Right lobe of liver (tissue), 6 donors: Measurements from ENCODE around the gene PDCD1. TPM values are rescaled to one million over a fixed set of nuclear protein-coding genes. Genes with fewer than 3 reads are reported as not detected.

Experiments
- ATAC-seq, 4 donors: fragments of 200-7000 bp; cut with Tn5 transposase; one replicate each; pipeline ENCODE4 v1.9.1; 2020; ENCODE audit warnings: mild to moderate bottlenecking in 4 of 4, moderate library complexity in 4 of 4
- DNase-seq, 3 donors: peaks; one replicate each; pipeline ENCODE4 v3.0.0-alpha.2; 2020
- H3K27ac ChIP-seq, 3 donors: fragments of 200-600 bp; one replicate each; pipeline ENCODE4 v1.8.0; 2022
- H3K27me3 ChIP-seq, 2 donors: fragments of 200-600 bp; one replicate each; pipeline ENCODE4 v1.8.0; 2022
- H3K36me3 ChIP-seq, 4 donors: fragments of 200-600 bp; sonication (generic) in 1 of 4; one replicate each; pipeline versions ENCODE4 v1.5.1 to v1.8.0; 2017 to 2022; ENCODE audit warnings: control low read depth in 1 of 4
- H3K4me1 ChIP-seq, 4 donors: fragments of 200-600 bp; sonication (generic) in 1 of 4; one replicate each; pipeline versions ENCODE4 v1.5.1 to v1.8.0; 2017 to 2022; ENCODE audit warnings: control low read depth in 1 of 4
- H3K4me3 ChIP-seq, 3 donors: fragments of 200-600 bp; one replicate each; pipeline ENCODE4 v1.8.0; 2022
- H3K9me3 ChIP-seq, 4 donors: fragments of 200-600 bp; sonication (generic) in 1 of 4; one replicate each; pipeline versions ENCODE4 v1.5.1 to v1.8.0; 2017 to 2022; ENCODE audit warnings: control low read depth in 1 of 4
- CTCF ChIP-seq, 4 donors: fragments of 200-600 bp in 3 of 4; fragments of 450-650 bp in 1 of 4; IDR thresholded peaks; one replicate each; pipeline versions ENCODE4 v1.5.1 to v1.8.0; 2016 to 2022; ENCODE audit warnings: antibody characterized with exemption in 4 of 4, mild to moderate bottlenecking in 2 of 4
- POLR2A ChIP-seq: fragments of 450-650 bp; IDR thresholded peaks from one replicate; pipeline ENCODE4 v1.6.1; 2017; ENCODE audit warnings: antibody characterized with exemption, mild to moderate bottlenecking
- WGBS: methylation state at CpG from one replicate; pipeline ENCODE4 v1.1.6; 2018; ENCODE audit warnings: low coverage, low lambda C conversion rate; ENCODE audit not compliant: insufficient coverage; ENCODE audit errors: missing lambda C conversion rate; 5-methylcytosine and 5-hydroxymethylcytosine counted together
- intact Hi-C, 2 donors: fragments of 100-400 bp; cut with DNase I; formaldehyde crosslinking; loops; one replicate each; pipeline versions ENCODE4 v1.11.2 to v1.14.1; 2022
- total RNA-seq, 6 experiments: library from RNA; depleted of rRNA in 2 of 6; stranded (reverse); fragments of >200 nt in 2 of 6; fragmentation: NEBNext Ultra II Directional in 3 of 6; extraction: Animal tissue kit (Norgen Biotek cat#: 25700) in 3 of 6; gene quantifications; one replicate each; pipeline versions ENCODE4 v1.1.0 to v1.2.4, GENCODE V29; 2016 to 2023
- donor health status: DM: no; HTN: yes; CAD: no.
- donor health status: DM: no; HTN: no; CAD: no.
- donor health status: DM: no; HTN: no; CAD: no.
- donor health status: DM: no; HTN: yes; CAD: no.
- donor health status: DM: no; HTN: yes; CAD: no.

The PDCD1 gene
- total RNA-seq, 6 experiments from 2014 or later: 0.19 to 0.61 (median 0.20) TPM; not detected in 3

- WGBS: 65% methylated on average over 4 of the region's 48 CpGs
- no peak for ATAC-seq
Measured at GRCh38 chr2:241815477-241816430, 42.9 kb downstream of the PDCD1 start.

GRCh38 chr2:241814643-241815476 lies 43.8 kb downstream of the PDCD1 start:
- no peak overlapping the region for H3K27ac ChIP-seq
- no peaks in the 10 kb centered on the region for H3K36me3 ChIP-seq
- no peaks in the 10 kb centered on the region for H3K27me3 ChIP-seq
- no peaks in the 10 kb centered on the region for H3K9me3 ChIP-seq
- DNase-seq (peak in 1 of 3 donors; percentile 53), ATAC-seq (no peak)
- 72% methylated on average over 10 of the region's 52 CpGs for WGBS
- H3K4me3 ChIP-seq: no peak overlapping the region
- TF ChIP-seq POLR2A: no peak
- TF ChIP-seq CTCF (IDR thresholded peaks at IDR 0.05): no peak
- intact Hi-C loops: no loop called here
- peaks cover 0 to 22% (median 7%) of the 10 kb centered on the region in 4 donors for H3K4me1 ChIP-seq

More at GRCh38 chr2:241815477-241816430, 42.9 kb downstream of the PDCD1 start:
- intact Hi-C loops: no loop called here
- TF ChIP-seq POLR2A (no peak), CTCF (IDR thresholded peaks at IDR 0.05) (no peak)
- Histone ChIP-seq H3K9me3 (no peaks in the 10 kb centered on the region), H3K27me3 (no peaks in the 10 kb centered on the region), H3K4me1 (peaks cover 0 to 20% (median 7%) of the 10 kb centered on the region in 4 donors), H3K4me3 (no peak overlapping the region), H3K36me3 (no peaks in the 10 kb centered on the region), H3K27ac (no peak overlapping the region)
- peak in 1 of 3 donors; percentile 54 for DNase-seq

- intact Hi-C loops: no loop called here
- no peak for ATAC-seq
- H3K4me1 ChIP-seq: peaks cover 0 to 22% (median 7%) of the 10 kb centered on the region in 4 donors
- no peaks in the 10 kb centered on the region for H3K27me3 ChIP-seq
- no CpG with 5 or more reads among the region's 17 CpGs for WGBS
- H3K36me3 ChIP-seq: no peaks in the 10 kb centered on the region
- TF ChIP-seq CTCF (IDR thresholded peaks at IDR 0.05) (no peak), POLR2A (no peak)
- DNase-seq: peak in 1 of 3 donors; percentile 53
- H3K9me3 ChIP-seq: no peaks in the 10 kb centered on the region
- no peak overlapping the region for H3K27ac ChIP-seq
- no peak overlapping the region for H3K4me3 ChIP-seq
Measured at GRCh38 chr2:241814393-241814642, 44.4 kb downstream of the PDCD1 start.

- Histone ChIP-seq H3K36me3 (no peaks in the 10 kb centered on the region), H3K27ac (no peak overlapping the region), H3K27me3 (no peaks in the 10 kb centered on the region), H3K4me3 (no peak overlapping the region), H3K9me3 (no peaks in the 10 kb centered on the region), H3K4me1 (peaks cover 0 to 23% (median 7%) of the 10 kb centered on the region in 4 donors)
- ATAC-seq: no peak
- intact Hi-C loops: no loop called here
- DNase-seq: peak in 2 of 3 donors; percentile 19 to 48
- TF ChIP-seq CTCF (IDR thresholded peaks at IDR 0.05) (no peak), POLR2A (no peak)
- WGBS: 55% methylated on average over 13 of the region's 20 CpGs
Measured at GRCh38 chr2:241813644-241814392, 44.9 kb downstream of the PDCD1 start.
